ENCODE measurements around the gene BPIFB6.
A peak's percentile ranks its signal among the peaks of the same experiment; 100 is the strongest.

BPIFB6 gene

DNA sequence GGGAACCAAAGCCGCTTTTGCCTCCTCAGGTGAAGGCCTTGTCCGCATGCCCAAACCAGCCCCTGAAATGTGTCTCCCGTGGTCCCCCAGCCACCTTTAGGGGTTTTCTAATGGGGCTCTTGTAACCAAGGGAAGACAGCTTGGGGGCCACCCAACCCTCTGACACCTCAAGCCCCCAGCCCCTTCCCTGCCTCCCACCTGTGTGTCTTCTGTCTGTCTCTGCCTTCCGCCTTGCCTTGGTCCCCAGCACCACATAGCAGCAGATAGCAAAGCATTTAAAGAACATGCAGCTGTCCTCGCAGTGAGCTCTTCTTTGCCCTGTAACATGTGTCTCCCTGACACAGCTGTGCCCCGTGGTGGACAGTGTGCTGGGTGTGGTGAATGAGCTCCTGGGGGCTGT is 31.8 kb downstream of the BPIFB6 start:
- no peak for DNase-seq (ENCODE audit: low spot score)

DNA sequence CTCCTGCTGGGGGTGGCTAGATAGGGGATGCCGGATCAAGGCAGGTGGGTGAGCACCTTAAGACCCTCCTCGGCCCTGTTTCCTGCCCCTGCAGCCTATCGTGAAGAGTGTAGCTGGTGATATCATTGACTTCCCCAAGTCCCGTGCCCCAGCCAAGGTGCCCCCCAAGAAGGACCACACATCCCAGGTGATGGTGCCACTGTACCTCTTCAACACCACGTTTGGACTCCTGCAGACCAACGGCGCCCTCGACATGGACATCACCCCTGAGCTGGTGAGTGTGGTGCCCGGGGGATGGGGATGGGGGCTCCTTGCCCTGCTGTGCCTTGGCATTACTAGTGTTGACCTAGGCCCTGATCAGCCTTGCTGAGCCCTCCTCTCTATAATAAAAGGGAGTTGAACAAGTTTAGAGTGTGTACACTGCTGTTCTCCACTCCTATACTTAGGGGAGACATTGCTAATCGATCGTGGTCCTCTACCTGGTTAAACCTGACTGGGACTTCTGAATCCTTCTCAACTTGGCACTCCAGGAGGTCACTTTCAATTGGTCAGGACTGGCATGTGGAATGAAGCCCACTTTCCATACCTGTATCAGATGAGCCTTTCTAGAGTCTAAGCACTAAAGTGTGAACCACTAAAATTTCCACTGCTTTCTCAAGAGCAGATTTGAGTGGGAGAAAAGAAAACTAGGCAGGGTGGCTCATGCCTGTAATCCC is 33.3 kb downstream of the BPIFB6 start:
- DNase-seq (ENCODE audit: low spot score): no peak

DNA sequence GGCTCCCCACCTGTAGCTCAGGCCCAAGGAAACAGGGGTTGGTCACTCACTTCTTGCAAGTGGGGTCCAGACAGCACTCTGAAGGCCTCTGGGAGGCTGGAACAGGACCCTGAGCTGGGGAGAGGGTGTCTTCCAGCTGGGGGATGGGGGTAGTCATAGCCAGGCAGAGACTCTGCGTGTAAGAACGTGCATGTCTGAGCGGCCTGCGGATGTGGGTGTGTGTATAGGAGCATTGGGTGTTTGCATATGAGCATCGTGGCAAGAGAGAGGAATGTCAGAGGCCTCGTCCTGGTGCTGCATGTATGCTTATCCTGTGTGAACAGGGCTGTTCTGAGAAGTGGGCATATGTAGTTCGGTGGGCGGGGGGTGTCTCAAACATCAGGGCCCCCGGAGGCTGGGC is 34.3 kb downstream of the BPIFB6 start:
- DNase-seq (ENCODE audit: low spot score): no peak

DNA sequence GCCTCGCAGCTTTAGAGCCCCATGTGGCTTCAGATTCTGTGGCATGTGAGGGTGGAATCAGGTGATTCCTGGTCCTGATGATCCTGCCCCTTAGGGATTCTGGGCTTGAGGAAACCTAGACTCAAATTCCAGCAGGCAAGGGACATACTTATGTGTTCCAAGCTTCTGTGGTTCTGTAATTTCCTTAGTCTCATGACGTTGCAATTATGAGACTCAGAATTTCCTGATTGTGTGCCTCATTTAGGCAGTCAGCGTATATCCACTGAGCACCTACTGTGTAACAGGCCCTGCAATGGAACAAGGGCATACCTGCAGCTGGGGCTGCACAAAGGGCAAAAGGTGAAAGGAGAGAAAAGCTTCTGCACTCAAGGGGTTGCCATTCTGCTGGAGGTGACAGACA is 36.4 kb downstream of the BPIFB6 start:
- DNase-seq (ENCODE audit: low spot score): no peak

DNA sequence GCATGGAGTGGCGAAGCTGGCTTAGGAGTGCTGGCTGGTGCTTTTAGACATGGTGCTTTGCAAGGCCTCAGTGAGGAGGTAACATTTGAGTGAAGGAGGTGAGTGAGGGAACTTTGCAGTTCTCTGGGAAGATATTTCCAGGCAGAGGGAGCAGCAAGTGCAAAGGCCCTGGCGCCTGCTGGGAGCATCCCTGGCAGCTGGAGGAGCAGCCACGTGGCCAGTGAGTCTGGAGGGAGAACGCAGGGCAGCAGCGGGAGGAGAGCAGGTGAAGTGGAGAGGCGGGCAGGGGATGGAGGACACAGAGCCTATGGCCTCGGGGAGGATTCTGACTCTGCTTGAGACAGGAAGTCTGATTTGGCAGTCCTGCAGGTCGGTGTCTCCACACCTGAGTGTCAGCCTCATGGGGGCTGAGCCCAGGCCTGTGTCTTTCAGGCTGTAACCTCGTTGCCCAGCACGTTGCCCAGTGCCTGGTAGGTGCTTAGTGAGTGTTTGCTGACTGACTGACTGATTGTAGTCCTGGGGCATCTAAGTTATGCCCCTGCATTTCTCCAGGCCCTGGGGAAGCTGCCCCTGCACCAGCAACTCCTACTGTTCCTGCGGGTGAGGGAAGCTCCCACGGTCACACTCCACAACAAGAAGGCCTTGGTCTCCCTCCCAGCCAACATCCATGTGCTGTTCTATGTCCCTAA is 36.9 kb downstream of the BPIFB6 start:
- DNase-seq (ENCODE audit: low spot score): no peak

DNA sequence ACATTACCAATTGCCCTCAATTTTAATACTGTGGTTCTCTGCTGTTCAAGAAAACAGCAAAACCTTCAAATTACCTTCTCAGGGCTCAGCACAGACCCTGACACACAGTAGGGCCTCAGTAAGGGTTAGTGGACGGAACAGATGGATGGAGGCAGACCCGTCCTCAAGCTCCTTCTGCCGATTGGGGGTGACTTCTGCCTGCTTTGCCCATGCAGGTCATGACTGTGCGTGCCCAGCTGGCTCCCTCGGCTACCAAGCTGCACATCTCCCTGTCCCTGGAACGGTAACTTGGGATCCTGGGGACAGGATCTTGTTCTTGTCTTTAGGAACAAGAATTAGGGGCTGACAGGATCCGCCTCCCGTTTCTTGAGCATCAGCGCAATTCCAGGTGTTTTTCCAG is 38.2 kb downstream of the BPIFB6 start:
- no peak for DNase-seq (ENCODE audit: low spot score)

DNA sequence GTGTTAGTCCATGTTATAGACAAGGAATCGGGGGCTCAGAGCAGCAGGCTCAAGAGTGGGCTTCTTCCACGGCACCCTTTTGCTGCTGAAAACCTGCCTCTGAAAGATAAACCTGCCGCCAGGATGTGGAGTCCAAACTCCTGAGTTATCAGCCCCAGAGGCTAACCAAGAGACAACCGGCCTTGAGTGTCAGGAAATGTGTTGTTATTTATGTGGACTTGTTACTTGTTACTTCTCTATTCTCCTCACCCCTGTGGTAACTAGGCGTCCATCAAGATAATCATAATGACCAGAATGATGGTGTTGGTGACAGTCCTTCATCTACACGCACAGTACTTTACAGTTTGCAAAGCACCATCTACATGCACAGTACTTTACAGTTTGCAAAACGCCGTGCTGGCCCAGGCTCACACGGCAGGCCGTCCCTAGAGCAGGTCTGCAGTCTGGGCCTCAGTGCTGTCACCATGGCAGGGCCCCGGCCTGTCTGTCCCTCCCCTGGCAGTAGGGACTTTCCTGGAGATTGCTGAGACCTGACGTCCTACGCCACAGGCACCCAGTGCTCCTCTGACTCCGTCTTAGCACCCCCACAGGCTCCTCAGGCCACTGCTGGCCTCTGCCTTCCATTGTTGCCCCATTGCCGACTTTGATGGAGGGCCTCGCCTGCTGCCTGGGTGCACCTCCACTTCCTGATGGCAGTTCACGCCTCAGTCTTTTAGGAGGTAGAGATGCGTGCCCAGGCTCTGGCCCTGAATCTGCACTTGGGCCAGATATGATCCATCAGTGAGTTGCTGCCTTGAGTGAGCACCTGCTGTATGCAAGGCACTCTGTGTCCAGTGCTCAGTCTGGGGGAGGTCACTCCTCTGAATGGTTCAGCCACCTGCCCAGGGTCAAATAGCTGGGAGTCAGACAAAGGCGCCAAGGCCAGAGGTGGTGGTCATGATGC is 38.9 kb downstream of the BPIFB6 start:
- no peak for DNase-seq (ENCODE audit: low spot score)

DNA sequence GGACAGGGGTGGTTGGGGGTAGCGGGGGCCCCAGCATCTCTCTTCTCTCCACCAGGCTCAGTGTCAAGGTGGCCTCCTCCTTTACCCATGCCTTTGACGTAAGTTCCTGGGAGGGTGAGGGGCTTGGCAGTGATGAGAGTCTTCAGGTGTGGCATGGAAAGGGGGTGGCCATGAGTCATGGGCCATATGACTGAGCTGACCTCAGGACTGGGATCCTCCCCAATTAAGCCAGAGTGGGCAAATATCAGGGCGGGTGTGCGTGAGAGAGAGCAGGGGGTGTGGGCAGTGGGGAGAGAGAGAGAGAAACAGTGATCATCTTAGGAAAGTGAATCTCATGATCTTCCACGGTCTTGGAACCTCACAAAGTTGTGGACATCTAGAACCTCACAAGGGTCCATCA is 39.8 kb downstream of the BPIFB6 start:
- DNase-seq (ENCODE audit: low spot score): no peak

DNA sequence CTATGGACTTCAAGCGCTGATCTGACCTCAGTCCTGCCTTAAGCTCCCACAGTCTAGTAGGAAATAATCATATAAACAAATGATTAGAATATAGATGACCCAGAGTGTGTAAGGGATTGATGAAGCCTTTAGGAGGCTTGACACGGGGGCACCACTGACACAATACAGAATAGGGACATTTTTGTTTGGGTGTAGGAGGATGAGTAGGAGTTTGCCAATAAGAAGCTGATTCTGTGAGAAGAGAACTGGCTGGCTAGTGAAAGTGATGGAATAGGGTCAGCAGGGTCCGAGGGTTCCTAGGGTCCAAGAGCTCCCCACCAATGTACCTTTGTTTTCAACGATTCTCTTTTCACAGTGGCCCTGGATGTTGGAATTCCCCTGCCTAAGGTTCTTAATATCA is 40.9 kb downstream of the BPIFB6 start:
- DNase-seq (ENCODE audit: low spot score): no peak

DNA sequence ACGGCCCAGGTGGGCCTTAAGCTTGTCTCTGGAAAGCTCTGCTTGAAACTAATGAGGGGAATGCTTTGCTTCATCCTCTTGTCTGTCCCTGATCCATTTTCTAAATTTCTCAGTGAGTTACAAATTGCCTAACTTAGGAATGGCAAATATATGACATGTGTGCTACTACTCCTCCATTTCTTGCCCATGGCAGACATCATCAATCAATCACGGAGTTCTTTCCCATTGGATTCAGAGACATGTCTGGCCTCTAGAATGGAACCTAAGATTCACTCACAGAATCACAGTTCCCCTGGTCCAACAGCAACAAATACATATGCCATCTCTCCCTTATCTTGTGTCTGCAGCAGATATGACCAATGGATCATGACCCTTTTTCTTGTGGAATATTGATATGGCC is 41.4 kb downstream of the BPIFB6 start:
- no peak for DNase-seq (ENCODE audit: low spot score)

DNA sequence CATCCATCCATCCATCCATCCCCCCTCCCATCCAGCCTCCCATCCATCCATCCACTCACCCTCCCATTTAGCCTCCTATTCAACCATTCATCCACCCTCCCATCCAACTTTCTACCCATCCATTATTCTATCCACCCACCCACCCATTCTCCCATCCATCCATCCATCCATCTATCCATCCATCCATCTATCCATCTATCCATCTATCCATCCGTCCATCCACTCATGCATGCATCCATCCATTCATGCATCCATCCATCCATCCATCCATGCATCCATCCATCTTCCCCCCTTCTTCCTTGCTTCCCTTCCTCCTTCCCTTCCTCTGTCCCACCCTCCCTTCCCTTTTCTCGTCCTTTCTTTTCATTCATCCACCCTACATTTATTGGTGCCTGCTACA is 43.2 kb downstream of the BPIFB6 start:
- DNase-seq (ENCODE audit: low spot score): no peak

DNA sequence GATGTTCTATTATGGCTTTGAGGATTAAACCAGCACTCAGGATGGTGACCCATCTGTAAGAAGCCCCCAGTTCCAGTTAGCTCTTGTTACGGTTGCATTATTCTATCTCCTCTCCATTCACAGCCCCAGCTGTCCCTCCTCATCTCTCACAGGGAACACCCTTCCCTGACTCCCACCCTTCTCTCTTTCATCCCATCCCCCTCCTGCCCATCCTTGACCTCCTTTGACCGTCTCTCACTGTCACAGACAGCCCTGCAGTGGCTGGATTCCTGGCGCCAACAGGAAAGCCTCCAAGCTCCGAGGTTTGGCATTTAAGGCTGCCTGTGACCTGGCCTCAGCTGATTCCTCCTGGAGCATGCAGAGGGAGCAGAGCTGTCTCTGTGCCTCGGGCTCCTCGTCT is 43.8 kb downstream of the BPIFB6 start:
- no peak for DNase-seq (ENCODE audit: low spot score)

DNA sequence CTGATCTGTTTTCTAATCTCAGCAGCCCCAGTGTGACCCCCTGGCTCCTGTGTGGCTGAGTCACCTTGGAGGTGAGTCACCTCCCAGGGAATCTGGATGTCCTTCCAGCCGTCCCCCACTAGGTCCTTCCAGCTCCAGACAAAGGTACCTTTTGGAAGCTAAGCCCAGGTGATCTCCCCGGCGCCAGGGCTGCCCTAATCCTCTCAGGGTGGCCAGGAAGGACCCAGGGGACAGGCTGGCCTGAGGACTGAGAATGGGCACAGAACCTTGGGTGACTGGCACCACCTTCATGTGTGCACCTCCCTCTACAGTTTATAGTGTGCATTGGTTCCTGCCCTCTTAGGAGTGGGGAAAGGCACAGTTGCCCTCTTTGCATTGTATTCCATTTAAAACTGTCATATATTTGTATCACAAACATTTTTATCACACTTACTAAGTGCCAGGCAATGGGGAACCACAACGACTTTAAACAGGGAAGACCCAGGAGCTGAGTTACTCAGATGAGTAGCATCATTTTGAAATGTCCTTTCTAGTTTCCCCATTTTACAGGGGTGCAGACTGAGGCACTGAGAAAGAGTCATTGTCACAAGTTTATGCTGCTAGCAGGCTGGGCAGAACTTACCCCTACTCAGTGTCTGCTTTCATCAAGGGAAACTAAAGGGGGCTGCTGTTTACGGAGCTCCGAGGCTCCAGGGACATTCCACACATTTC is 45.4 kb downstream of the BPIFB6 start:
- no peak for DNase-seq (ENCODE audit: low spot score)

DNA sequence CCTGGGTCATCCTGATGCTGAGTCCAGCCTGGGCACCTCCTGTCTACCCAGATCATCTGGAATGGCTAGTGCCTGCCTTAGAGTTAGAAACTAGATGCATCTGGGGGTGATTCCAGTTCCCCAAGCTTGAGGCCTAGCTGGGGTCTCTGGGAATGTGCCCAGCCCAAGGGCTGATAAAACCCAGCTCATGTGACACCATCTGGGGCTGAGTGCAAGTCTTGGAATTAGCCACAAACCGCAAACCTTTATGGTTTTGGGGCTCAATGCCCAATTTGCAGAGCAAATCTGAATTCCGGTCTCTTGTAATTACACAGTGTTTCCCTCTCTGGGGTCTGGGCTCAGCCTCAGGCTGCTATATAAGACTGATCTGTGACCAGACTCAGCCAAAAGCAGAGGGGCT is 47.8 kb downstream of the BPIFB6 start, which contains the start of gene BPIFB4:
Gene BPIFB4 (plus strand): TSS at position 385 of the 400 bp plus-strand sequence. CDS start 1,884 bp downstream, outside the sequence.
- peak; percentile 76 for DNase-seq (ENCODE audit: low spot score)

DNA sequence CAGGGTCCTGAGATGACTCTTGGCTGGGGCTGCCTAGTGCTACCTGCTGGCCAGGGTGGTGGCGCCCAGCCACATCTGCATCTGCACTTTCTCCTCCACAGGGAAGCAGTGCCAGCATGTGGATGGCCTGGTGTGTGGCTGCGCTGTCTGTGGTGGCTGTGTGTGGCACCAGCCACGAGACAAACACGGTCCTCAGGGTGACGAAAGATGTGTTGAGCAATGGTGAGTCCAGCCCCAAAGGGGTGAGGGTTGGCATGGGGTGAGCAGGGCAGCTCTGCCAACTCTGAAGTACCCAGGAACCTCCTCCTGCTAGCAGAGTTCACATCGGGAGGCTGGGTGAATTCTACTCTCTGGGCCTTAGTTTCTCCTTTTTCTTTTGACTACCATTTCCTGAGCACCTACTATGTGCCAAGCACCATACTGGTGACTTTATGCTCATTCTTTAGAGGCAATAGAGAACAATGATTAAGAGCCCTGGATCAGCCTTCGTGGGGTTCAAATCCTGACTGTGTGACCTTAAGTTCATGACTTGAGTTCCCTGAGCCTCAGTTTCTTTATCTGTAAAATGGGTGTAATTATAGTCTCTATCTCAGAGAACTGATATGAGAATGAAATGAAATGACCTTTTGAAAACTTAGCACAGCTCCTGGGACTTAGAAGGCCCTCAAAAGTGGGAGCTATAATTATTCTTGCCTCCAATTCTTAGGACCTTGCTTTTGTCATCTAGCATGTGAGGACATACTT is 50.1 kb downstream of the BPIFB6 start:
- DNase-seq (ENCODE audit: low spot score): no peak

DNA sequence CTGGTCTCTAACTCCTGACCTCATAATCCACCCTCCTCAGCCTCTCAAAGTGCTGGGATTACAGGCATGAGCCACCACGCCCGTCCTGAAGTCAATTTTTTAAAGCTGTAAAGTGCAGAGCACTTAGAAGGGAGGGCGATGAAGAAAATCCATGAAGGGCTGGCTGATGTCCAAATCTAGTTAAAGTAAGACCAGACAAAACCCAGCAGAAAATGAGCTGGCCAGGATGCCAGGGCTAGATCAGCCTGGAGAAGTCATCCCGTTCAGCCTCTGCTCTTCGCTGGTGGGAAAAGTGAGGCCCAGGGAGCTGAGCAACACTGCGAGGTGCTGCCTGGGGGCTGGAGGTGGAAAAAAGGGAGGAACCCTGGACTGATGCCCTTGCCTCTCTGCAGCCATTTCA is 51.1 kb downstream of the BPIFB6 start:
- DNase-seq (ENCODE audit: low spot score): no peak

DNA sequence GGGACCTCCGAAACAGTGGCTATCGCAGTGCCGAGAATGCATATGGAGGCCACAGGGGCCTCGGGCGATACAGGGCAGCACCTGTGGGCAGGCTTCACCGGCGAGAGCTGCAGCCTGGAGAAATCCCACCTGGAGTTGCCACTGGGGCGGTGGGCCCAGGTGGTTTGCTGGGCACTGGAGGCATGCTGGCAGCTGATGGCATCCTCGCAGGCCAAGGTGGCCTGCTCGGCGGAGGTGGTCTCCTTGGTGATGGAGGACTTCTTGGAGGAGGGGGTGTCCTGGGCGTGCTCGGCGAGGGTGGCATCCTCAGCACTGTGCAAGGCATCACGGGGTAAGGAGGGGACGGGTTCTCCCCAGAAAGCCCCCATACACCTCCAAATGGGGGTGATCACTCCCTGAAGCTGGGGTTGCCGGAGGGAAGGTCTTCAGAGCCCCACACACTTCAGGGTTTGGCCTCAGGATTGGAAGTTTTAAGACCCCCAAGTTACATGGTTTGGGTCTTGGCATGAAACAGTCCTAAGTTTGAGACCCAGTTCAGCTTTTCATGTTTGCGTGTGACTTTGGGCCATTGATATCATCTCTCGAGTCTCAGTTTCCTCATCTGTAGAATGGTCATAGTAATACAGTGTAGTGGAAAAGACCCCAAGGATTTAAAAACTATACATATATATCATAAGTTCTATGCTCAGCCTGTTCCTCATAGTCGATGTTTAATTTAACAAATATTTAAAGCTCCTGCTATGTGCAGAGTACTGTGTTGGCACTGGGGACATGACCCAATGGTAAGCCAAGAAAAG is 52.3 kb downstream of the BPIFB6 start:
- DNase-seq (ENCODE audit: low spot score): no peak

DNA sequence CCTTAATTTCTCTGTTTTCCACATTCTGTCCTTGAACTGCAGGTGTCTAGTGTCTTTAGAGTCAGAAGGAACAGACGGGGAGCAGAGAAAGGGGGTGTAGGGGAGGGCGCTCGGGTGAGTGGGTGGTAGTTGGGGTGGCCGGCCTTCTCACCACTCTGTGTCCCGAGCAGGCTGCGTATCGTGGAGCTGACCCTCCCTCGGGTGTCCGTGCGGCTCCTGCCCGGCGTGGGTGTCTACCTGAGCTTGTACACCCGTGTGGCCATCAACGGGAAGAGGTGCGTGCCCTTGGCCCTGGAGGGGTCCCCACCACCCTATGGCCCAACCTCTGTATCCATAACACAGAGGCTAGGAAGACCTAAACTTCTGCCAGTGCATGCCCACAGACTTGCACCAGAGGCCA is 53.3 kb downstream of the BPIFB6 start:
- DNase-seq (ENCODE audit: low spot score): no peak

DNA sequence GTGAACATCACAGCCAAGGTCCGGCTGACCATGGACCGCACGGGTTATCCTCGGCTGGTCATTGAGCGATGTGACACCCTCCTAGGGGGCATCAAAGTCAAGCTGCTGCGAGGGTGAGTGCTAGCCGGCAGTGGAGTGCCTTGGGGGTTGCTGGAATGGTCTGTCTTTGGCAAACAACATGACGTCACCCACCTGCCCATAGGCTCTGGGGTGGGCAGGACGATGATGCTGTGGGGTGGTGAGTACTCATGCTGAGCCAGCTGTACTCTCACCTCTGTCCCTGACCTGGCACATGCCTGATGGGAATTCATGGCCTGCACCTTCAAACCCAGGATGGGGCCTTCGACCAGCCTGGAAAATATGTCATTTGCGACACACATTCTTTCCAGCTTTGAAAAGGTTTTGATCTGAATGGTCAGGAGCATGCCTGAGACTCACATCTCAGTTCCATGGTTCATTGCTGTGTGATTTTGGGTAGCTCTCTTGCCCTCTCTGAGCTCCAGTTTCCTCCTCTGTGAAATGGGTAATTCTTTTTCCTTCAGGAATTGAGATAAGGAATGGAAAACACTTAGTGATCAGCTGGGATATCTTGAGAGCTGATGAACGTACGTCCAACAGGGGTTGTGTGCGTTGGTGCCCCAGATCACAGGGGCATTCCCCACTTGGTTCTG is 54.7 kb downstream of the BPIFB6 start:
- no peak for DNase-seq (ENCODE audit: low spot score)

DNA sequence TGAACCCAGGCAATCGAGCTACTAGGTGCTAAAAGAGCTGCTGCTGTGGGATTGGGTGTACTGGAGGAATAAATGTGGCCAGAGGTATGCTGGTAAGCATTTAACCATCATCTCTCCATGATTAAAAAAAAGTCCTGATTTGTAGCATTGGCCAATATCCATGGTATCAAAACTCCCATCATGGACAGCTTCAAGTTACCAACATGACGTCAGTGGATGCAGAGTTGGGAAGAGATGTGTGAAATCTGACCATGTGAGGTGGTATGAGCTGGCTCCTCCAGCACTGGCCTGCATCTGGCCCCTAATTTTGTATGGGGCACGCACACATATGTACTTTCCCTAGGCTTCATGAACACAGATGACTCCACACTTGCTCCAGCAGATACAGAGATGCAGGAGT is 59.7 kb downstream of the BPIFB6 start:
- no peak for DNase-seq (ENCODE audit: low spot score)

Measured in GM03348 (cell line).